ENCODE measurements around the gene ACTR8.

DNA sequence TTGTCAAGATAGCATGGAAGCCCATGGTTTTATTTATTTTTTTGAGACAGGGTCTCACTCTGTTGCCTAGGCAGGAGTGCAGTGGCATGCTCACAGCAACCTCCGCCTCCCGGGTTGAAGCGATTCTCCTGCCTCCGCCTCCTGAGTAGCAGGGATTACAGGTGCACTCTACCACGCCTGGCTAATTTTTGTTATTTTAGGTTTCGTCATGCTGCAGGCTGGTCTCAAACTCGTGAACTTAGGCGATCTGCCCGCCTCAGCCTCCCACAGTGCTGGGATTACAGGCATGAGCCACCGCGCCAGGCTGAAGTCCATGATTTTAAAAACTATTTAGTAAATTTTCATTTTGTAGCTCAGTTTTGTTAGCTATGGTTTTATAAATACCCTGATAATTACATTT is 2.7 kb upstream of the ACTR8 start:
- TF ChIP-seq CREB1 (IDR thresholded peaks at IDR 0.05) (no peak), CREB1 (CRISPR knock-in tag; IDR thresholded peaks at IDR 0.05) (no peak), NFIC (IDR thresholded peaks at IDR 0.05; ENCODE audit: low read length) (no peak), EP300 (IDR thresholded peaks at IDR 0.05; ENCODE audit: low read depth in 2 of 2, low read length in 2 of 2) (no peak), EP300 (CRISPR knock-in tag; IDR thresholded peaks at IDR 0.05; ENCODE audit: borderline replicate concordance) (no peak), SMARCC2 (IDR thresholded peaks at IDR 0.05) (no peak), ZSCAN20 (CRISPR knock-in tag; IDR thresholded peaks at IDR 0.05; ENCODE audit: borderline replicate concordance) (no peak), ZNF432 (CRISPR knock-in tag; IDR thresholded peaks at IDR 0.05; ENCODE audit: borderline replicate concordance) (no peak)
- TF ChIP-seq, protein P1, sequence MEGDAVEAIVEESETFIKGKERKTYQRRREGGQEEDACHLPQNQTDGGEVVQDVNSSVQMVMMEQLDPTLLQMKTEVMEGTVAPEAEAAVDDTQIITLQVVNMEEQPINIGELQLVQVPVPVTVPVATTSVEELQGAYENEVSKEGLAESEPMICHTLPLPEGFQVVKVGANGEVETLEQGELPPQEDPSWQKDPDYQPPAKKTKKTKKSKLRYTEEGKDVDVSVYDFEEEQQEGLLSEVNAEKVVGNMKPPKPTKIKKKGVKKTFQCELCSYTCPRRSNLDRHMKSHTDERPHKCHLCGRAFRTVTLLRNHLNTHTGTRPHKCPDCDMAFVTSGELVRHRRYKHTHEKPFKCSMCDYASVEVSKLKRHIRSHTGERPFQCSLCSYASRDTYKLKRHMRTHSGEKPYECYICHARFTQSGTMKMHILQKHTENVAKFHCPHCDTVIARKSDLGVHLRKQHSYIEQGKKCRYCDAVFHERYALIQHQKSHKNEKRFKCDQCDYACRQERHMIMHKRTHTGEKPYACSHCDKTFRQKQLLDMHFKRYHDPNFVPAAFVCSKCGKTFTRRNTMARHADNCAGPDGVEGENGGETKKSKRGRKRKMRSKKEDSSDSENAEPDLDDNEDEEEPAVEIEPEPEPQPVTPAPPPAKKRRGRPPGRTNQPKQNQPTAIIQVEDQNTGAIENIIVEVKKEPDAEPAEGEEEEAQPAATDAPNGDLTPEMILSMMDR (CRISPR knock-in tag; IDR thresholded peaks at IDR 0.05): no peak
- TF ChIP-seq, protein P2, sequence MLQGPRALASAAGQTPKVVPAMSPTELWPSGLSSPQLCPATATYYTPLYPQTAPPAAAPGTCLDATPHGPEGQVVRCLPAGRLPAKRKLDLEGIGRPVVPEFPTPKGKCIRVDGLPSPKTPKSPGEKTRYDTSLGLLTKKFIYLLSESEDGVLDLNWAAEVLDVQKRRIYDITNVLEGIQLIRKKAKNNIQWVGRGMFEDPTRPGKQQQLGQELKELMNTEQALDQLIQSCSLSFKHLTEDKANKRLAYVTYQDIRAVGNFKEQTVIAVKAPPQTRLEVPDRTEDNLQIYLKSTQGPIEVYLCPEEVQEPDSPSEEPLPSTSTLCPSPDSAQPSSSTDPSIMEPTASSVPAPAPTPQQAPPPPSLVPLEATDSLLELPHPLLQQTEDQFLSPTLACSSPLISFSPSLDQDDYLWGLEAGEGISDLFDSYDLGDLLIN (CRISPR knock-in tag; IDR thresholded peaks at IDR 0.05; ENCODE audit: borderline replicate concordance): no peak
- TF ChIP-seq, protein P3, sequence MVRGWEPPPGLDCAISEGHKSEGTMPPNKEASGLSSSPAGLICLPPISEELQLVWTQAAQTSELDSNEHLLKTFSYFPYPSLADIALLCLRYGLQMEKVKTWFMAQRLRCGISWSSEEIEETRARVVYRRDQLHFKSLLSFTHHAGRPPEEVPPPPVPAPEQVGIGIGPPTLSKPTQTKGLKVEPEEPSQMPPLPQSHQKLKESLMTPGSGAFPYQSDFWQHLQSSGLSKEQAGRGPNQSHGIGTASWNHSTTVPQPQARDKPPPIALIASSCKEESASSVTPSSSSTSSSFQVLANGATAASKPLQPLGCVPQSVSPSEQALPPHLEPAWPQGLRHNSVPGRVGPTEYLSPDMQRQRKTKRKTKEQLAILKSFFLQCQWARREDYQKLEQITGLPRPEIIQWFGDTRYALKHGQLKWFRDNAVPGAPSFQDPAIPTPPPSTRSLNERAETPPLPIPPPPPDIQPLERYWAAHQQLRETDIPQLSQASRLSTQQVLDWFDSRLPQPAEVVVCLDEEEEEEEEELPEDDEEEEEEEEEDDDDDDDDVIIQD (CRISPR knock-in tag; IDR thresholded peaks at IDR 0.05; ENCODE audit: low read depth): no peak
- TF ChIP-seq, protein P4, sequence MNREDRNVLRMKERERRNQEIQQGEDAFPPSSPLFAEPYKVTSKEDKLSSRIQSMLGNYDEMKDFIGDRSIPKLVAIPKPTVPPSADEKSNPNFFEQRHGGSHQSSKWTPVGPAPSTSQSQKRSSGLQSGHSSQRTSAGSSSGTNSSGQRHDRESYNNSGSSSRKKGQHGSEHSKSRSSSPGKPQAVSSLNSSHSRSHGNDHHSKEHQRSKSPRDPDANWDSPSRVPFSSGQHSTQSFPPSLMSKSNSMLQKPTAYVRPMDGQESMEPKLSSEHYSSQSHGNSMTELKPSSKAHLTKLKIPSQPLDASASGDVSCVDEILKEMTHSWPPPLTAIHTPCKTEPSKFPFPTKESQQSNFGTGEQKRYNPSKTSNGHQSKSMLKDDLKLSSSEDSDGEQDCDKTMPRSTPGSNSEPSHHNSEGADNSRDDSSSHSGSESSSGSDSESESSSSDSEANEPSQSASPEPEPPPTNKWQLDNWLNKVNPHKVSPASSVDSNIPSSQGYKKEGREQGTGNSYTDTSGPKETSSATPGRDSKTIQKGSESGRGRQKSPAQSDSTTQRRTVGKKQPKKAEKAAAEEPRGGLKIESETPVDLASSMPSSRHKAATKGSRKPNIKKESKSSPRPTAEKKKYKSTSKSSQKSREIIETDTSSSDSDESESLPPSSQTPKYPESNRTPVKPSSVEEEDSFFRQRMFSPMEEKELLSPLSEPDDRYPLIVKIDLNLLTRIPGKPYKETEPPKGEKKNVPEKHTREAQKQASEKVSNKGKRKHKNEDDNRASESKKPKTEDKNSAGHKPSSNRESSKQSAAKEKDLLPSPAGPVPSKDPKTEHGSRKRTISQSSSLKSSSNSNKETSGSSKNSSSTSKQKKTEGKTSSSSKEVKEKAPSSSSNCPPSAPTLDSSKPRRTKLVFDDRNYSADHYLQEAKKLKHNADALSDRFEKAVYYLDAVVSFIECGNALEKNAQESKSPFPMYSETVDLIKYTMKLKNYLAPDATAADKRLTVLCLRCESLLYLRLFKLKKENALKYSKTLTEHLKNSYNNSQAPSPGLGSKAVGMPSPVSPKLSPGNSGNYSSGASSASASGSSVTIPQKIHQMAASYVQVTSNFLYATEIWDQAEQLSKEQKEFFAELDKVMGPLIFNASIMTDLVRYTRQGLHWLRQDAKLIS (CRISPR knock-in tag; IDR thresholded peaks at IDR 0.05): no peak

Data from HepG2 (cell line).